Measurements from ENCODE around the gene MACROD2. TPM values are rescaled to one million over a fixed set of nuclear protein-coding genes. Genes with fewer than 3 reads are reported as not detected.

The MACROD2 gene
- total RNA-seq, 1 experiment from 2014 or later, result 1.6 TPM

- Histone ChIP-seq H3K9ac (ENCODE audit: extremely low read depth, insufficient read length, low read length) (no peak overlapping the region), H2BK15ac (ENCODE audit: low read depth, low read length) (no peak overlapping the region)
- no CpG with 5 or more reads among the region's 3 CpGs for WGBS (ENCODE audit: extremely low coverage, insufficient read length, low lambda C conversion rate)
Observed at GRCh38 chr20:14685183-14685582, 689.9 kb downstream of the MACROD2 start.

More at GRCh38 chr20:14685183-14685582, 689.9 kb downstream of the MACROD2 start:
- Histone ChIP-seq H4K8ac (replicated peaks; ENCODE audit: insufficient read length, low read depth, low read length) (no peak overlapping the region), H3K9me3 (ENCODE audit: control insufficient read depth, low read depth, low read length) (no peaks in the 10 kb centered on the region), H3K27me3 (ENCODE audit: insufficient read depth, low read length) (no peaks in the 10 kb centered on the region), H3K23me2 (ENCODE audit: insufficient read length, low read depth, low read length, poor library complexity, severe bottlenecking) (no peaks in the 10 kb centered on the region), H3K4me2 (ENCODE audit: insufficient read depth, insufficient read length, low read length) (no peak overlapping the region), H4K91ac (ENCODE audit: insufficient read length, low read depth, low read length) (no peak overlapping the region), H3K18ac (ENCODE audit: insufficient read length, low read depth, low read length) (no peak overlapping the region), H3K14ac (ENCODE audit: insufficient read depth, low read length) (no peak overlapping the region), H3K56ac (ENCODE audit: insufficient read length, low read depth, low read length) (no peak overlapping the region), H2BK12ac (ENCODE audit: insufficient read length, low read depth, low read length) (no peak overlapping the region), H4K20me1 (ENCODE audit: control insufficient read depth, insufficient read depth, insufficient read length) (no peaks in the 10 kb centered on the region), H3K23ac (ENCODE audit: insufficient read length, low read depth, low read length) (no peak overlapping the region), H3T11ph (ENCODE audit: low read length) (no peak overlapping the region), H2AFZ (ENCODE audit: low read length) (no peak overlapping the region), H3K4me1 (ENCODE audit: insufficient read depth, low read length) (no peaks in the 10 kb centered on the region), H3K27ac (ENCODE audit: insufficient read length, low read depth, low read length) (no peak overlapping the region), H3K79me2 (ENCODE audit: insufficient read depth, low read length) (no peaks in the 10 kb centered on the region), H2AK5ac (ENCODE audit: insufficient read length, low read length) (no peak overlapping the region), H4K5ac (ENCODE audit: insufficient read length, low read depth, low read length) (no peak overlapping the region), H2BK120ac (ENCODE audit: low read depth, low read length, poor library complexity, severe bottlenecking) (no peak overlapping the region), H3K4ac (ENCODE audit: low read depth, low read length) (no peak overlapping the region), H3K79me1 (ENCODE audit: insufficient read depth, low read depth, low read length, poor library complexity, severe bottlenecking) (no peaks in the 10 kb centered on the region), H2BK5ac (ENCODE audit: insufficient read length, low read length) (no peak overlapping the region), H2BK20ac (ENCODE audit: low read depth, low read length, poor library complexity, severe bottlenecking) (no peak overlapping the region)
- Mint-ChIP-seq H3K4me1 (peaks cover 5 to 16% of the 10 kb centered on the region in 2 experiments), H3K36me3 (ENCODE audit: insufficient read depth in 1 of 3, low read depth in 3 of 3) (no peaks in the 10 kb centered on the region), H3K4me3 (no peak overlapping the region), H3K9me3 (no peaks in the 10 kb centered on the region), H3K27ac (no peak overlapping the region), H3K27me3 (ENCODE audit: low read depth) (no peaks in the 10 kb centered on the region)
- TF ChIP-seq CTCF (conservative IDR thresholded peaks at IDR 0.05), result no peak
- DNase-seq, result no peak

Measured in H9 (cell line).